Mucosa of stomach (tissue), 1 donor: ENCODE measurements around the gene PSMD1.

Source experiments
- H3K27me3 ChIP-seq: one replicate; pipeline ENCODE4 v1.7.0; 2013; ENCODE audit warnings: mild to moderate bottlenecking, low read length; ENCODE audit not compliant: control insufficient read depth, insufficient read depth
- H3K36me3 ChIP-seq: one replicate; pipeline ENCODE4 v1.7.0; 2013; ENCODE audit warnings: low read length; ENCODE audit not compliant: control insufficient read depth, insufficient read depth
- H3K4me1 ChIP-seq: one replicate; pipeline ENCODE4 v1.7.0; 2013; ENCODE audit warnings: mild to moderate bottlenecking, low read length; ENCODE audit not compliant: control insufficient read depth, insufficient read depth
- H3K4me3 ChIP-seq: one replicate; pipeline ENCODE4 v1.7.0; 2013; ENCODE audit warnings: low read length
- H3K9ac ChIP-seq: one replicate; pipeline ENCODE4 v1.7.0; 2013; ENCODE audit warnings: mild to moderate bottlenecking, low read length, moderate library complexity
- H3K9me3 ChIP-seq: one replicate; pipeline ENCODE4 v1.7.0; 2013; ENCODE audit warnings: mild to moderate bottlenecking, low read length, moderate library complexity; ENCODE audit not compliant: control insufficient read depth
- donor health status: Pancreatic carcinoma.

Gene PSMD1

DNA sequence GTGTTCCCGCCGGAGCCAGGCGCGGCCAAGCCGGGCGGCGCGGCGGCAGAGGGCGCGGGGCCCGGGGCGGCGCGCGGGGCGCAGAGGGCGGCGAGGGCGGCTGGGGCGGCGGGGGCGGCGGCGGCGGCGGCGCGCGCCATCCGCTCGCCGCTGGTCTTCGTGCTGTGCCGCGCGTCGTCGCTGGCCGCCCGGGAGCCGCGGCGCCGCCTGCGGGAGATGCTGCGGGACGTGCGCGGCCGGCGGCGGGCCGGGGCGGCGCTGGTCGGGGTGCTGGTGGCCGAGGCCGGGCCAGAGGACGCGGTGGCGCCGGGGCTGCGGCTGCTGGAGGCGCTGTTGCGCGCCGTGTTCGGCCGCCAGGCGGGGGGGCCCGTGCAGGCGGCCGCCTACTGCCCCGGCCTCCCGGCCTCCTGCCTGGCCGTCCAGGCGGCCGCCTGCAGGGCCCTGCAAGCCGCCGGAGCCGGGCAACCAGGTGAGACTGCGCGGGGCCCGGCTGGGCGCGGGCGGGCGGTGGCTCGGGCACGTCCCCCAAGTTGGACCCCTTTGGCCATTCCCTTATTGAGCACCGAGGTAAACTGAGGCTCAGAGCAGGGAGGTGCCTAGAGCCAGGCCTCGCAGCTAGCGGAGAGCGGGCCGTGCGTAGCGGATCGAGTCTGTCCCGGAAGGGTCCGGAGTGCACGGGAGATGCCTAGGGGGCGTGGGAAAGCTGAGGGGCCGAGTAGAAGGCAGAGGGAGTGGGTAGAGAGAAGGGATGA, 18.8 kb upstream of the PSMD1 start:
- Histone ChIP-seq H3K9ac (peak overlapping the region; percentile 53), H3K36me3 (no peaks in the 10 kb centered on the region), H3K4me3 (peak overlapping the region; percentile 49), H3K4me1 (peaks cover 26% of the 10 kb centered on the region), H3K27me3 (peaks cover 5% of the 10 kb centered on the region), H3K9me3 (no peaks in the 10 kb centered on the region)

DNA sequence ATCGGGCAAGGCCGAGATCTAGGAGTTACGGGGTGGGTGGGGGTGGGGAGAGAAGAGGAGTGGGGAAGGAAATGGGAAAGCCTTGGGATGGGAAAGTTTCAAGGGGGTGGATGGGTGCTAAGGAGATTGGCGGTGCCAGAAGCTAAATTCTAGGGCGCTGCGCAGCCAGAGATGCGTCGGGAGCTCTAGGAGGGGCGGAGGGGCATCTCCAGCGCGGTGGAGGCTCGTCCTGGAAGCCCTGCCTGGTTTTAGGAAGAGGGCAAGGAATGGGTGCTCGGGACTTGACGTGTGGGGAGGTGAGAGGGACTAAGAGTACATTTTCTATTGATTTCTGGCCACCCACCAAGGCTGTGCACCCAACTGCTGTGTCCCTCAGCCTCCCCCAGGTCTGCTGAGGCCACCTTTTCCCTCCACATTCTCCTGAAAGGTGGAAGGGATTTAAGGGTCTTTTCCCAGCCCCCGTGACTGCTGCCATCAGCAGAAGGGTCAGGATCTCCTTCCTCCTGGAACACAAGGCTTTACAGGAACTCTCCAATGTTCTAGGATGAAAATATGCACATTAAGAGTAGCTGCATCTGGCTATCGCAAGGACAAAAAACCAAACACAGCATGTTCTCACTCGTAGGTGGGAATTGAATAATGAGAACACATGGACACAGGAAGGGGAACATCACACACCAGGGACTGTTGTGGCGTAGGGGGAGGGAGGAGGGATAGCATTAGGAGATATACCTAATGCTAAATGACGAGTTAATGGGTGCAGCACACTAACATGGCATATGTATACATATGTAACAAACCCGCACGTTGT, 18.0 kb upstream of the PSMD1 start:
- Histone ChIP-seq H3K27me3 (peaks cover 5% of the 10 kb centered on the region), H3K9ac (peak overlapping the region; percentile 53), H3K36me3 (no peaks in the 10 kb centered on the region), H3K4me1 (peaks cover 22% of the 10 kb centered on the region), H3K9me3 (no peaks in the 10 kb centered on the region), H3K4me3 (peak overlapping the region; percentile 49)

DNA sequence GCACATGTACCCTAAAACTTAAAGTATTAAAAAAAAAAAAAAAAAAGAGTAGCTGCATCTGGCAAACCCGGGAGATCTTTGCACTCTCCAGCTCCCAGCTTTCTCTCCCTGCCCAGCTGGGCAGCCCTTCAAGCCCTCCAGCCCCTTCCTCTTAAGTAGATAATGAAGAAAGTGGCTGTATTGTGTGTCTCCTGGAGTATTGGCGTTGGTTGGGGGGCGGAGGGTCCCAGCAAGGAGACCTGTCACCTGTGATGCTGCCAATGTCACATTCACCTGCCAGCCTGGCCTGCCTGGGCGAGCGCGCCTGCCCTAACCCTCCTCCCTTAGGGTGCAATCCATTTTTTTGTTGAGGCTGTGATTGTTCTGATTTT, 17.4 kb upstream of the PSMD1 start:
- Histone ChIP-seq H3K4me1 (peaks cover 17% of the 10 kb centered on the region), H3K36me3 (no peaks in the 10 kb centered on the region), H3K9me3 (no peaks in the 10 kb centered on the region), H3K27me3 (peaks cover 5% of the 10 kb centered on the region), H3K9ac (no peak overlapping the region), H3K4me3 (no peak overlapping the region)

- Histone ChIP-seq H3K36me3 (no peaks in the 10 kb centered on the region), H3K4me1 (peaks cover 13% of the 10 kb centered on the region), H3K4me3 (no peak overlapping the region), H3K9me3 (no peaks in the 10 kb centered on the region), H3K9ac (no peak overlapping the region), H3K27me3 (peaks cover 5% of the 10 kb centered on the region)
Measured at GRCh38 chr2:231039821-231040364, 16.8 kb upstream of the PSMD1 start.

GRCh38 chr2:231041061-231041689, 15.5 kb upstream of the PSMD1 start:
- H3K27me3 ChIP-seq = peaks cover 5% of the 10 kb centered on the region

GRCh38 chr2:231043796-231044195, 12.9 kb upstream of the PSMD1 start:
- Histone ChIP-seq H3K36me3 (peaks cover 10% of the 10 kb centered on the region), H3K4me1 (peaks cover 30% of the 10 kb centered on the region), H3K27me3 (peaks cover 6% of the 10 kb centered on the region), H3K9me3 (no peaks in the 10 kb centered on the region), H3K9ac (no peak overlapping the region), H3K4me3 (no peak overlapping the region)

More at GRCh38 chr2:231041061-231041689, 15.5 kb upstream of the PSMD1 start:
- H3K4me3 ChIP-seq = no peak overlapping the region
- peaks cover 13% of the 10 kb centered on the region for H3K4me1 ChIP-seq
- no peaks in the 10 kb centered on the region for H3K9me3 ChIP-seq
- no peaks in the 10 kb centered on the region for H3K36me3 ChIP-seq
- no peak overlapping the region for H3K9ac ChIP-seq

GRCh38 chr2:231046916-231047273, 9.8 kb upstream of the PSMD1 start:
- H3K9ac ChIP-seq = peak overlapping the region; percentile 20
- peaks cover 41% of the 10 kb centered on the region for H3K4me1 ChIP-seq
- H3K9me3 ChIP-seq = no peaks in the 10 kb centered on the region
- H3K4me3 ChIP-seq = no peak overlapping the region
- peaks cover 5% of the 10 kb centered on the region for H3K27me3 ChIP-seq
- H3K36me3 ChIP-seq = peaks cover 10% of the 10 kb centered on the region

- H3K4me3 ChIP-seq = no peak overlapping the region
- peaks cover 10% of the 10 kb centered on the region for H3K36me3 ChIP-seq
- peaks cover 46% of the 10 kb centered on the region for H3K4me1 ChIP-seq
- no peaks in the 10 kb centered on the region for H3K9me3 ChIP-seq
- peaks cover 5% of the 10 kb centered on the region for H3K27me3 ChIP-seq
- H3K9ac ChIP-seq = peak overlapping the region; percentile 20
Measured at GRCh38 chr2:231047274-231047922, 9.3 kb upstream of the PSMD1 start.

DNA sequence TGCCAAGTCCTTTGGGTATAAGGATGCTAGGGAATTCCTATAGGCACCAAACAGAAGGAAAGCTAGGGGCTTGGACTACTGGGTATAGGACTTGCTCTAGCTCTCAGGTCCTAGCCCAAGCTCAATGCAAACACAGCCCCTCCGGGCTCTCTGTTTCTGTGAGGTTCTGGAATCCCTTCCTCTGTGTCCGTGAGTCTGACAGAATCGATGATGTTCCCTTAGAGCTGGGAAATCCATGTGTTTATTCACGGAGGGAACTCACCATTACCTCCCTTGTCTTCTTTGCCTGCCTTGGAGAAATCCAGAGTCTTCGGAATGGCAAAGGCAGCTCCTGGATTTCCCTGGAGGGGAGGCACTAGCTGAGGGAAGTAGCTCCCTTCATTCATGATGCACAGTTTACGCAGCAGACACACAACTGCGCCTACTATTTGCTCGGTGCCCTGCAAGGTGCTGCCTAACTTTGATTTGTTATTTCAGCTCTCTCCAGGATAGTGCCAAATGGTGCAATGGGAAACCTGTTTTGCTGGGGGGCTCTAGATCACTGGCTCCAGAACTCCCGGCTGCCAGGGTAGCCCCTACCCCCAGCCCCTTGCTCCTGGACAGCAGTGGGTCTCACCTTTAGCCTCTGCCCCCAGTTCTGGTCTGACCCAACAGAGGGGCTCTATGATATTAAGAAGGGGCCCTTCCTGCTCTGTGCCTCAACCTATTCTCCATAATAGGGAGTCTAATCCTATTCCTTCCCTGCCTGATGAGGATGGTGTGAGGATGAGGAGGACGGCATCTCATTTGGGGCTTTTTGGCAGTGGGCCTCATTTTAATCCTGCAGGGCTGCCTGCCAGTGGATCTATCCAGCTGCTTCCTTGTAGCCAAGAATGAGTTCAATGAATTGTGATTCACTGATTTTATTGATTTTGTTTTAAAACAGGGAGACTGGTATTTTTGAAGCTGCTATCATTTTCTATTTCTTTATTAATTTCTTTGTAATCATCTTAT, 8.4 kb upstream of the PSMD1 start:
- Histone ChIP-seq H3K36me3 (peaks cover 10% of the 10 kb centered on the region), H3K27me3 (peaks cover 5% of the 10 kb centered on the region), H3K9ac (no peak overlapping the region), H3K4me1 (peaks cover 52% of the 10 kb centered on the region), H3K4me3 (no peak overlapping the region), H3K9me3 (no peaks in the 10 kb centered on the region)

DNA sequence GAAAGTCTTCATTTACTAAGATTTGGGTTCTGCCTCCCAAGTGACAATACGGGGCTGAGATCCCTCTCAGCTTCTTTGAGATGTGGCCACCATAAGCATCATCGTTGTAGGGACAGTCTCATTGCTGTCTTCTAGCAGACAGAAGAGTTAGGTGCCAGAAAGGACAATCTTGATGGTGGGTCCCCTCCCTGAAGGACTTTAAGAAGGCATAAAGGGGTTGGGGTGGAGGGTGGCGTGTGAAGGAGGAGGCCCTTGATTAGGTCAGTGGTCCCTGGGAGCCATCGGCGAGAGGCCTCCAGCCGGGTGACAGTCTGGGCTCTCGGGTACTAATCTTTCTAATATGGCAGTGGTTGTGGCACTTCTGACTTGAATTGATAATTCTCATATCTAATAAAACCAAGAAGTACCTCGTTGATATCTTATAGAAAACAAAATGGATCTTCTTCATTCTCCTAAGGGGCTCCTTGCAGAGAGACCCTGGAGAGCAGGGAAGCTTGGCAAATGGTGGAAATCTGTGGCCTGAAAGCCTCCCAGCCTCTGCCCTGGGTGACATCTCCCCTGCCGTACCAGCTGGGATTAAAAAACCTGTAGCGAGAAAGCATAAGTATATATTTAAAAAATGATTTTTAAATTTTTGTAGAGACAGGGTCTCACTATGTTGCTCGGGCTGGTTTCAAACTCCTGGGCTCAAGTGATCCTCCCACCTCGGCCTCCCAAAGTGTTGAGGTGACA, 7.2 kb upstream of the PSMD1 start:
- Histone ChIP-seq H3K9me3 (no peaks in the 10 kb centered on the region), H3K36me3 (peaks cover 10% of the 10 kb centered on the region), H3K4me3 (no peak overlapping the region), H3K4me1 (peaks cover 52% of the 10 kb centered on the region), H3K27me3 (peaks cover 5% of the 10 kb centered on the region), H3K9ac (peak overlapping the region; percentile 11)
